IPS-18a (cell line): ENCODE data around the gene SORCS2.

ENCODE experiments used
- H3K27ac ChIP-seq: one replicate; pipeline ENCODE4 v1.5.1; 2013; ENCODE audit warnings: low read length
- H3K27me3 ChIP-seq: one replicate; pipeline ENCODE4 v1.6.1; 2013; ENCODE audit warnings: mild to moderate bottlenecking, low read length; ENCODE audit not compliant: control insufficient read depth, insufficient read depth
- H3K36me3 ChIP-seq: one replicate; pipeline ENCODE4 v1.6.1; 2013; ENCODE audit warnings: low read depth, low read length; ENCODE audit not compliant: control insufficient read depth
- H3K4me1 ChIP-seq: one replicate; pipeline ENCODE4 v1.6.1; 2013; ENCODE audit warnings: low read depth, low read length; ENCODE audit not compliant: control insufficient read depth
- H3K4me3 ChIP-seq: one replicate; pipeline ENCODE4 v1.5.1; 2013; ENCODE audit warnings: low read length
- H3K9ac ChIP-seq: one replicate; pipeline ENCODE4 v1.6.1; 2013; ENCODE audit warnings: mild to moderate bottlenecking, low read length, moderate library complexity
- H3K9me3 ChIP-seq: one replicate; pipeline ENCODE4 v1.6.1; 2013; ENCODE audit warnings: low read depth, low read length; ENCODE audit not compliant: control insufficient read depth

SORCS2 gene

DNA sequence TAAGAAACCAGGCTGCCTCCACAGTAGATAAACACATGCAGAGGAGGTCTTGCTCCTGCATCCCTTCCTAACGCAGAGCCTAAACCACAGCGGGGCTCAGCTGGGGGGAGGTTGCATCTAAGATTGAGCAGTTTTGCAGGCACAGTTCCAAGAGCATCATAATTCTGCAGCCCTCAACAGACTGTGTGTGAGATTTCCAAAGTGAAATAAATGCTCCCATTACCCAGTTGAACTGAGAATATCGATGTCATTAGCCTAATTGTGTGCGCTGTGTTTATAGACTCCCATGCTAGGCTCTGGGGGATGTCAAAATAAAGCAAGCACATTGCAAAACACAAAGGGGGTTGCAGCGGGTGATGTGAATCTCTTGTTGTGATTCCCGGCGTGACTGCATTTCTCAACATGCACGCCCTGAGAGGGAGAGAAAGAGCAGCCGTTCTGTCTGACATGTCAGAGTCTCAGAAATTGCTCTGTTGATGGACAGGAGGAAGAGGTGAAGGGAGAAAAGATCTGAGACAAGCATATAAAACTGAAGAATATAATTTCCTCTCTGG, 392.3 kb downstream of the SORCS2 start:
- Histone ChIP-seq H3K9ac (no peak overlapping the region), H3K27me3 (no peaks in the 10 kb centered on the region), H3K9me3 (peaks cover 3% of the 10 kb centered on the region), H3K4me1 (no peaks in the 10 kb centered on the region), H3K27ac (no peak overlapping the region), H3K36me3 (no peaks in the 10 kb centered on the region), H3K4me3 (no peak overlapping the region)

DNA sequence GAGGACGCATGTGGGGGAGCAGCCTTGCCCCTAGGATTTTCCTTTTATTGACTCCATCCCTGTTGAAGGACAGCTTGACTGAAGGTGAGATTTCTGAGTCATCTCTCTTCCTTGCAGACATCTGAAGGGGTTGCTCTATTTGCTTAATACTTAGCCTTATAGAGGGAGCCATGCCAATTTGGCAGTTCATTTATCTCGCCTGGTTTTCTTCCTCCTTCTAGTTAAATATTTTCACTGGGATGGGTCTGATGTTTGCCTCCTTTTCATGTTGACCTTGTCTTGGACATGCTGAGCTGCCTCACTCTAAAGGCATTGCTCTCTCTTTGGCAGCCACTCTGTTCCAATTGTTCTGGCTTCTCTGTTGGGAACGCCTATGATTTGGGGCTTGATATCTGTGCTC, 393.4 kb downstream of the SORCS2 start:
- no peak overlapping the region for H3K4me3 ChIP-seq
- no peak overlapping the region for H3K9ac ChIP-seq
- H3K27me3 ChIP-seq, result no peaks in the 10 kb centered on the region
- no peaks in the 10 kb centered on the region for H3K36me3 ChIP-seq
- no peaks in the 10 kb centered on the region for H3K4me1 ChIP-seq
- no peak overlapping the region for H3K27ac ChIP-seq
- no peaks in the 10 kb centered on the region for H3K9me3 ChIP-seq

- H3K9me3 ChIP-seq, result no peaks in the 10 kb centered on the region
- no peaks in the 10 kb centered on the region for H3K4me1 ChIP-seq
- no peak overlapping the region for H3K9ac ChIP-seq
- no peak overlapping the region for H3K27ac ChIP-seq
- H3K36me3 ChIP-seq, result no peaks in the 10 kb centered on the region
- no peak overlapping the region for H3K4me3 ChIP-seq
- no peaks in the 10 kb centered on the region for H3K27me3 ChIP-seq
These were observed 395.4 kb downstream of the SORCS2 start for GRCh38 chr4:7587433-7588405.

GRCh38 chr4:7590189-7590588, 397.9 kb downstream of the SORCS2 start:
- Histone ChIP-seq H3K4me1 (peaks cover 1% of the 10 kb centered on the region), H3K4me3 (no peak overlapping the region), H3K27ac (no peak overlapping the region), H3K27me3 (no peaks in the 10 kb centered on the region), H3K36me3 (no peaks in the 10 kb centered on the region), H3K9ac (no peak overlapping the region), H3K9me3 (no peaks in the 10 kb centered on the region)

DNA sequence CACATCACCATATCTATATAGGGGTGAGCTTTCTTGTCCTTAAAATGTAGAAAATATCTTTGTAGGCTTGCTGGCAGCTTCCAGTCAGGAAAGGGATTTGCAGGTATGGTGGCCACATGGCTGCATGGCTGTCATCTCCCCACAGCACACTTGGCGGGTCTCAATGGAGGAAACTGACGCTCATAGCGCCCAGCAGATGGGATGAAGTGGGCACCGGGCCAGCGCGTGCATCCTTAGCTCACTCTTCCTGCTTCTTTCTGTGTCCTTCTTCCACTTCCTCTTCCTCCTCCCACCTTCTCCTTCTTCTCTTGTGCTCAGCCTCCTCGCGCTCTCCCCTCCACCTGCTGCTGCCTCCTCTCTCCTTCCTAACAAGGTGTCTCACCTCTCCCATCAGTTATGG, 398.6 kb downstream of the SORCS2 start:
- Histone ChIP-seq H3K4me3 (no peak overlapping the region), H3K9me3 (no peaks in the 10 kb centered on the region), H3K27me3 (no peaks in the 10 kb centered on the region), H3K9ac (no peak overlapping the region), H3K4me1 (peaks cover 8% of the 10 kb centered on the region), H3K27ac (no peak overlapping the region), H3K36me3 (no peaks in the 10 kb centered on the region)

DNA sequence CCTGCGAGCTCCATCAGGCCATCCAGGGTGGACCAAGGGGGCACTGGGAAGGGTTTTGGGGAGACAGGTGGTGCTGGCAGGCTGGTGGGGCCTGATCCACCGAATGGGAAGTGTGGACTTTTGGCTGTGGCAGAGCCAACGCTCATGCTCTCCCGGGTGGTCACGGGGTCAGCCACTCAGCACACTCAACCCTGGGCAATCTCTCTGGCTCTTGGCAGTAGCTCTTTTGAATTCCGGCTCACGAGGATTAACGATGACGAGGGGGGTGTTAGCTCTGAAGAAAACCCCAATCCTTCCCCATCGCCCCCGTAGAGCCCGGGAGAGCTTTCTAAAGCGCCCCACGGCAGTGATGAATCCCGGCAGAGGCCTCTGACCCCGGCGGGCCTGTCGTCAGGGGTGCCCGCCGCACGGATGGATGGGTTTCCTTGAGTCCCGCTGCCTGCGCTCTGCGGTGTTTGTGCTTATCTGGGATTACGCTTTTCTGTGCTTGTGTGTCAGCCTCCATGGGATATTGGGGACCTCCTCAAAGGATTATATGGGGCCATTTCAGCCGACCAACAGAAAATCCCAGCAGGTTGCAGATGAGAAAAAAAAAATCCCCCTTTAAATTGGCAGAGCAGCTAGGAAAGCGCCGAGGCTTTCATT, 399.2 kb downstream of the SORCS2 start:
- Histone ChIP-seq H3K9ac (no peak overlapping the region), H3K4me3 (no peak overlapping the region), H3K36me3 (no peaks in the 10 kb centered on the region), H3K4me1 (peaks cover 14% of the 10 kb centered on the region), H3K9me3 (no peaks in the 10 kb centered on the region), H3K27me3 (no peaks in the 10 kb centered on the region), H3K27ac (no peak overlapping the region)

- Histone ChIP-seq H3K4me1 (peaks cover 19% of the 10 kb centered on the region), H3K4me3 (no peak overlapping the region), H3K27me3 (no peaks in the 10 kb centered on the region), H3K36me3 (no peaks in the 10 kb centered on the region), H3K27ac (no peak overlapping the region), H3K9me3 (no peaks in the 10 kb centered on the region), H3K9ac (no peak overlapping the region)
These were observed 401.5 kb downstream of the SORCS2 start for GRCh38 chr4:7593646-7594412.

GRCh38 chr4:7595934-7596461, 403.7 kb downstream of the SORCS2 start:
- no peaks in the 10 kb centered on the region for H3K9me3 ChIP-seq
- H3K36me3 ChIP-seq, result no peaks in the 10 kb centered on the region
- no peak overlapping the region for H3K27ac ChIP-seq
- H3K4me3 ChIP-seq, result no peak overlapping the region
- no peak overlapping the region for H3K9ac ChIP-seq
- peaks cover 19% of the 10 kb centered on the region for H3K4me1 ChIP-seq
- H3K27me3 ChIP-seq, result no peaks in the 10 kb centered on the region

DNA sequence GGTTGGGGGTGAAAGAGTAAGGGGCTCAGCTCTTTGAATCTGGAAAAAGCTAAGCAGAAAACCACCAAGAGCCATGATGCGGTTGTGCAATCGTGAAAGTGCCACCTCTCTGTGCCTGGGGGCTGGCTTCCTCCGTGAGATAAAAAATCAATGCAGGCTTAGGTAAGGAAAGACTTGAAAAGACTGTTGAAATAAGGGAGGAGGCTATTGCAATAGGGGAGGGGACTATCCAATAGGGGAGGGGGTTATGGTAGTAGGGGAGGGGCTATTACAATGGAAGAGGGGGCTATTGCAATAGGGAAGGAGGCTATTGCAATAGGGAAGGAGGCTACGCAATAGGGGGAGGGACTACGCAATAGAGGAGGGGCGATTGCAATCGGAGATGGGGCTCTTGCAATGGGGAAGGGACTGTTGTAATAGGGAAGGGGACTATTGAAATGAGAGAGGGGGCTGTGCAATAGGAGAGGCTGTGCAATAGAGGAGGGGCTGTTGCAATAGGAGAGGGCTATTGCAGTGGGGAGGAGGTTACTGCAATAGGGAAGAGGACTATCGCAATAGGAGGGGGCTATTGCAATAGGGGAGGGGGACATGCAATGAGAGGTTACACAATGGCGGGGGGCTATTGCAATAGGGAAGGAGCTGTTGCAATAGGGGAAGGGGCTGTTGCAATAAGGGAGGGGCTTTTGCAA, 404.7 kb downstream of the SORCS2 start:
- Histone ChIP-seq H3K4me1 (peaks cover 19% of the 10 kb centered on the region), H3K4me3 (no peak overlapping the region), H3K36me3 (no peaks in the 10 kb centered on the region), H3K27me3 (no peaks in the 10 kb centered on the region), H3K9me3 (no peaks in the 10 kb centered on the region), H3K27ac (no peak overlapping the region), H3K9ac (no peak overlapping the region)

DNA sequence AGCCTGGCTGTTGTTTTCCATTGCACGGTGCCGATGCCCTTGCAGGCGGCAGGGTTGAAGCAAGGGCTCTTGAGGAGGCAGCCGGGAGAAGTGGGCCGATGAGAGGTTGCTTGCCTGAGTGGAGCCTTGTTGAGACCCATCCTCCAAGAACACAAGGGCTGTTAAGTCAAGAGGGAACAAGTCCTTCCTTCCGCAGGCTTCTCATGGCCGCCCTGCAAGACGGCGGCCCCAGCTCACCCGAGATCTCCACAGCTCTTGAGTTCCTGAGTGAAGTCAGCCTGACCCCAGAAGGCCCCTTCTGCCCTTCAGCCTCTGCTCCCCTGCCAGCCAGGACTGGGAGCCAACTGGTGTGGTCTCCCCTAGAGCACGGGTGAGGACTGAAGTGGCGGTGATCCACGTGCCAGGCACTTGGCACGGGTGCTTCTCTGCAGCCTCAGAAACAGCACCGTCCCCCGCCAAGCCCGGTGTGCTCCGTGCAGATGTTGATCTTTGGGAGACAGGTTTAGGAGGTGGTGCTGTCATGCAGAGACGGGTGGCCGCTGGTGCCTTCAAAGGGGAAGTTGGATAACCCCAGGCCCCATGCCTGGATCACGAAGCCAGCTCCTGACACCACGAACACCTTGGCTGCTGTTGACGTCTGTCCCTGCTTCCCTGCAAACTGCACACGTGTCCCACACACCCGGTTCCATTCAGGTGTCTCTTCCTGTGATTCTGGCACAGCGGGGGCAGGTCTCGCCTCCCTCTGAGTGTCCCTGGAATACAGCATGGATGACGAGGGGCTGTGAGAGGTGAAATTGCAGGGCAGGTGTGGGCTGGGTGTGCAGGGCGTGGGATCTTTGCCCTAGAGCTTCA, 406.8 kb downstream of the SORCS2 start:
- Histone ChIP-seq H3K4me3 (no peak overlapping the region), H3K36me3 (no peaks in the 10 kb centered on the region), H3K9me3 (no peaks in the 10 kb centered on the region), H3K27ac (no peak overlapping the region), H3K9ac (no peak overlapping the region), H3K4me1 (peaks cover 19% of the 10 kb centered on the region), H3K27me3 (no peaks in the 10 kb centered on the region)
